HG02884 (cell line): ENCODE results near the gene CLCN7.

Experiments
- ATAC-seq: cut with Tn5 transposase; IDR thresholded peaks from one replicate; pipeline ENCODE4 v1.9.1; 2021; ENCODE audit warnings: mild to moderate bottlenecking, moderate library complexity; ENCODE audit not compliant: unreplicated experiment

Gene CLCN7

DNA sequence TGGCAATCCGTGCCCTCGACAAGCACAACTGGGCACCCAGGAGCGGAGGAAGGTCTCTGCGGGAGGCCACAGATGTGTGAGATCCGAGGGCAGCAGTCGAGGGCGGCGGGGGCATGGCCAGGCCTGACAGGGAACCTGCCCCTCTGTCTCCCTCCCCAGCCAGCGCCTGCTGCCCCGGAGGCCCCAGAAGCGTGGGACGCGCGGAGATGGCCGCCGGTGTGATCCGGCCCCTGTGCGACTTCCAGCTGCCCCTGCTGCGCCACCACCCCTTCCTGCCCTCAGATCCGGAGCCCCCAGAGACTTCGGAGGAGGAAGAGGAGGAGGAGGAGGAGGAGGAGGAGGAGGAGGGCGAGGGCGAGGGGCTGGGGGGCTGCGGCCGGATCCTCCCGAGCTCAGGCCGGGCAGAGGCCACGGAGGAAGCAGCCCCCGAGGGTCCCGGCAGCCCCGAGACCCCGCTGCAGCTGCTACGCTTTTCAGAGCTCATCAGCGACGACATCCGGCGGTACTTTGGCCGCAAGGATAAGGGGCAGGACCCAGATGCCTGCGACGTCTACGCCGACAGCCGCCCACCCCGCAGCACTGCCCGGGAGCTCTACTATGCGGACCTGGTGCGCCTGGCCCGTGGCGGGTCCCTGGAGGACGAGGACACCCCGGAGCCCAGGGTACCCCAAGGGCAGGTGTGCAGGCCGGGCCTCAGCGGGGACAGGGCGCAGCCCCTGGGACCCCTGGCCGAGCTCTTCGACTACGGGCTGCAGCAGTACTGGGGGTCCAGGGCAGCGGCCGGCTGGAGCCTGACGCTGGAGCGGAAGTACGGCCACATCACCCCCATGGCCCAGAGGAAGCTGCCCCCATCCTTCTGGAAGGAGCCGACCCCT, 42.2 kb downstream of the CLCN7 start:
- no peak for ATAC-seq

- no peak for ATAC-seq
Observed at GRCh38 chr16:1431497-1432270, 43.1 kb downstream of the CLCN7 start.

- ATAC-seq, result no peak
Observed at GRCh38 chr16:1430759-1431496, 43.9 kb downstream of the CLCN7 start, which contains the start of gene PERCC1. PERCC1 (plus strand) TSS chr16:1431078; CDS start chr16:1432594, 1,516 bp downstream.

GRCh38 chr16:1430214-1430758, 44.5 kb downstream of the CLCN7 start:
- no peak for ATAC-seq

- no peak for ATAC-seq
Observed at GRCh38 chr16:1429631-1430030, 45.2 kb downstream of the CLCN7 start.

DNA sequence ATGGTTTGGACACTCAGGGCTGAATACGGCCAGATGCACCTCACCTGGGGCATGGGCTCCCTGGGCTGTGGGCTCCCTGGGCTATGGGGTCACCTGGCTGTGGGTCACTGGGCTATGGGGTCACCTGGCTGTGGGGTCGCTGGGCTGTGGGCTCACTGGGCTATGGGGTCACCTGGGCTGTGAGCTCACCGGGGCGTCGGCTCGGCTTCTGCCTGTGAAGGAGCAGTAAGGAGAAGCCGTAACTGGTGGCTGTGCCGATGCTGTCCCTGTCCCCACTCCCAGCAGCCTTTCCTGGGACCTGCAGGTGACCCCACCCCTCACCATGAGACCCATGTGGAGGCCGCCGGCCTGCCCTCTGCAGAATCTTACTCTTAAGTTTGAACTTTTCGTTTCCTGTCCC, 45.8 kb downstream of the CLCN7 start:
- ATAC-seq, result no peak

GRCh38 chr16:1428511-1428910, 46.3 kb downstream of the CLCN7 start:
- no peak for ATAC-seq

GRCh38 chr16:1427473-1428461, 47.1 kb downstream of the CLCN7 start:
- no peak for ATAC-seq

GRCh38 chr16:1426734-1427471, 47.9 kb downstream of the CLCN7 start:
- ATAC-seq, result no peak

GRCh38 chr16:1425616-1426370, 49.0 kb downstream of the CLCN7 start:
- ATAC-seq, result no peak

DNA sequence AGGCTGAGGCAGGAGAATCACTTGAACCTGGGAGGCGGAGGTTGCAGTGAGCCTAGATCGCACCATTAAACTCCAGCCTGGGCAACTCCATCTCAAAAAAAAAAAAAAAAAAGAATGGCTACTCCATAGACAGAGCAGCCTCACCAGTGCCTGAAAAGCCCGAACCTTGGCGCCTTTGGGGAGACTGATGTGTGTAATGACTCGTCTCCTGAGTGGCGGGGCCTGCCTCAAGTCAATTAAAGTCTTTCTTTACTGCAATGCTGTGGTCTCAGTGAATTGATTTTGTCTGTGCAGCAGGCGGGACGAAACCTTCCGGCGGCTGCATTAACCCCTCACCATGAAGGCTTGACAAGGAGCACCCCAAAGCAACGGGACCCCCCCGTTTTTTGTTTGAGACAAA, 50.8 kb downstream of the CLCN7 start:
- ATAC-seq, result no peak

GRCh38 chr16:1422076-1422475, 52.8 kb downstream of the CLCN7 start:
- no peak for ATAC-seq

GRCh38 chr16:1420111-1420539, 54.7 kb downstream of the CLCN7 start:
- ATAC-seq, result no peak

- no peak for ATAC-seq
Observed at GRCh38 chr16:1416521-1416941, 58.3 kb downstream of the CLCN7 start.

DNA sequence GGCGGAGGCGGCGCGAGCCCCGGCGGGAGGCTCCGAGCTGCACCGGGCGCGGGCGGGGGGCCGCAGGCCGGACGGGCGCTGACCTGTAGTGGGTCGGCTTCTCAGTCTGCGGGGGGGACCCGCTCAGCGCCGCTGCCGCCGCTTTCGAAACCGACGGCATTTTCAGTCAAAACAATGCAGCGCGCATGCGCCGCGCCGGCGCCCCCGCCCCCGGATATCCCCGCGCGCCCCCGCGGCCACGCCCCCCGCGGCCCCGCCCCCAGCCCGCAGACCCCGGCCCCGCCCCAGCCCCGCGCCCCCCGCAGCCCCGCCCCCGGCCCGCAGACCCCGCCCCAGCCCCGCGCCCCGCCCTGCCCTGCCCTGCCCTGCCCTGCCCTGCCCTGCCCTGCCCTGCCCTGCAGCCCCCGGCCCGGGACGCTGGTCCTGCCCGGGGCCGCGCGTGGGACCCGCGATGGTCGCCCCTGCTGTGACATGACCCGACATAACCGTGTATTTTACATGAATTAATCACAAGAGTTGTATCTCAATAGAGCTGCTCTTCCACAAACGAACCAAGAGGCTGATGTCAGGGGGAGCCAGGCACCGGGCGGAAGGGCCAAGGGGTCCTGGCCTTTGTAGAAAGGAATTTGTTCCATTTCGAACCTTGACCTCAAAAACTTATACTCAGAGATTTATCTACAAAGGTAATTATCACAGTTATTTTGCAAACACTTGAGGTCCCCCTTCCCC, 60.1 kb downstream of the CLCN7 start, which contains the start of gene UNKL:
TSS of gene UNKL (minus strand) at position 173 of the 729 bp plus-strand sequence. CDS start at position 160, 13 bp downstream.
- no peak for ATAC-seq

- no peak for ATAC-seq
Observed at GRCh38 chr16:1413684-1414531, 60.9 kb downstream of the CLCN7 start.

DNA sequence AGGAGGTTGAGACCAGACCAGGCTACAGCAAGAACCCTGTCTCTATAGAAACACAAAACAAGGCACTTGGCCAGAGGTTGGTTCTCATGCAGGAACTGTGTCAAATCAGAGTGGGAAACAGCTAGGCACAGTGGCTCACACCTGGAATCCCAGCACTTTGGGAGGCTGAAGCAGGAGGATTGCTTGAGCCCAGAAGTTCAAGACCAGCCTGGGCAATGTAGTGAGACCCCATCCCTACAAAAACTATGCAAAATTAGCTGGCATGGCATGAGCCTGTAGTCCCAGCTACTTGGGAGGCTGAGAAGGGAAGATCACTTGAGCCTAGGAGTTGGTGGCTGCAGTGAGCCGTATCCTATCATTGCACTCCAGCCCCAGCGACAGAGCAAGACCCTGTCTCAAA, 62.0 kb downstream of the CLCN7 start:
- no peak for ATAC-seq
